Astrocyte (in vitro differentiated cells and primary cell): ENCODE results near the gene KIAA1217.

Source experiments
- EZH2 ChIP-seq: IDR thresholded peaks from 2 replicates; pipeline ENCODE4 v1.6.1; 2012; ENCODE audit warnings: mild to moderate bottlenecking, low read length, inconsistent platforms; ENCODE audit not compliant: insufficient read depth
- TF ChIP-seq, protein P1 (sequence below): IDR thresholded peaks from 2 replicates; pipeline ENCODE4 v1.5.1; 2011; ENCODE audit warnings: low read depth, mild to moderate bottlenecking, inconsistent platforms, low read length, moderate library complexity; ENCODE audit not compliant: insufficient read depth

DNA sequence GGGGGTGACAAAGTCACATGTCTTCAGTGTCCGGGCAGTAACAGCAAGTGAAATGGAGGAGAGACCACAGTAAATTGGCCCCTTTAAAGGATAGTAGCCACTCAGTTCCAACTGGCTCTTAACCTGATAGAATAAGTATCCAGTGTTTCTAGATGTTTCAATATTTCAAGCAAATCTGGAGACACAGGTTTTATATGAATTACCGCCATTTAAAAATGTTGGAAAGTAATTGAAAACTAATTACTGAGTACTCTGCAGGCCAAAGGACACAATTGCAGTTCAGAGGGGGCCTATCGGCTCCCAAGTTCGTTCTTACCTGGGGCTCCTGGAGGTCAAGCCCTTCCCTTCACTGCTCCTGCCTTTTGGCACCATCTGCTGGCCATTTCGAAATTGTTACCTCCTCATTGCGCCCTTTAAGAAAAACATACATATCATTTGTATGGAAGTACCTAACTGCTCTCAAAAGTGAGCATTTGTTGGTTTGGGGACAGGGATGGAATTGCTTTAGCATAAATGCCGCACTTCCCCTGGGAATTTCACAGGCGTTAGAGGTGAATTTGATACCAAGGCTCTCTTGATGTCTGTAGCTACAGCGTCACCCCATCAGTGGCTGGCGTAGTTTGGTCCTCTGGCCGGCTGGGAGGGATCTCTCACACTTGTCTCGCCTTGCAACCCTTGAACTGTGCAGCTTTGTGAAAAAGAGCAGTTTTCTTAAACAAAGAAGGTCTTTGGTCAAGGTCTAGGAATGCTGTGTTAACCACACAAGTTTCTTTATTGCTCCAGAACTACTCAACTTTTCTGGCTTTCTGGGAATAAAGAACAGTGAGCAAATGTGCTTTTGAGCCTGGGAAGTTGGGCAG lies 294.8 kb downstream of the KIAA1217 start:
- TF ChIP-seq EZH2, result no peak
- TF ChIP-seq, protein P1, sequence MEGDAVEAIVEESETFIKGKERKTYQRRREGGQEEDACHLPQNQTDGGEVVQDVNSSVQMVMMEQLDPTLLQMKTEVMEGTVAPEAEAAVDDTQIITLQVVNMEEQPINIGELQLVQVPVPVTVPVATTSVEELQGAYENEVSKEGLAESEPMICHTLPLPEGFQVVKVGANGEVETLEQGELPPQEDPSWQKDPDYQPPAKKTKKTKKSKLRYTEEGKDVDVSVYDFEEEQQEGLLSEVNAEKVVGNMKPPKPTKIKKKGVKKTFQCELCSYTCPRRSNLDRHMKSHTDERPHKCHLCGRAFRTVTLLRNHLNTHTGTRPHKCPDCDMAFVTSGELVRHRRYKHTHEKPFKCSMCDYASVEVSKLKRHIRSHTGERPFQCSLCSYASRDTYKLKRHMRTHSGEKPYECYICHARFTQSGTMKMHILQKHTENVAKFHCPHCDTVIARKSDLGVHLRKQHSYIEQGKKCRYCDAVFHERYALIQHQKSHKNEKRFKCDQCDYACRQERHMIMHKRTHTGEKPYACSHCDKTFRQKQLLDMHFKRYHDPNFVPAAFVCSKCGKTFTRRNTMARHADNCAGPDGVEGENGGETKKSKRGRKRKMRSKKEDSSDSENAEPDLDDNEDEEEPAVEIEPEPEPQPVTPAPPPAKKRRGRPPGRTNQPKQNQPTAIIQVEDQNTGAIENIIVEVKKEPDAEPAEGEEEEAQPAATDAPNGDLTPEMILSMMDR, result peak; percentile 60
